ENCODE measurements around the gene PCDHGA5.
"Not testable (repeated sequence)": the region's sequence is repeated elsewhere in the genome, so short reads cannot be mapped to it uniquely, and the experiment has no call there.

PCDHGA5 gene

GRCh38 chr5:141330299-141331080 lies 33.5 kb upstream of the PCDHGA5 start, which contains the start of gene PCDHGA1:
Gene PCDHGA1, plus strand, starts transcription at chr5:141330514.
- H3K4me3 ChIP-seq, result peak within 1 kb of the TSS; percentile 41; the same call in 1 of the 2 replicates
- no peak within 1 kb of the TSS for H3K27ac ChIP-seq
- no peaks in the 10 kb centered on the region for H3K9me3 ChIP-seq (ENCODE audit: low read depth, low read length)
- H3K36me3 ChIP-seq (ENCODE audit: insufficient read depth, low read length), result no peaks in the 10 kb centered on the region
- TF ChIP-seq EZH2 (IDR thresholded peaks at IDR 0.05), result no peak
- TF ChIP-seq FOXP2 (optimal IDR thresholded peaks at IDR 0.05; ENCODE audit: control extremely low read depth, extremely low read length, insufficient read depth), result no peak
- no peak for TF ChIP-seq POLR2AphosphoS5 (IDR thresholded peaks at IDR 0.05; ENCODE audit: borderline replicate concordance, low read depth, low read length)
- no peak within 1 kb of the TSS for H3K9ac ChIP-seq (ENCODE audit: insufficient read length)
- no peak for DNase-seq (ENCODE audit: low read depth, low spot score)

- H3K9ac ChIP-seq (ENCODE audit: insufficient read length); H3K4me3 ChIP-seq; H3K27ac ChIP-seq; H3K36me3 ChIP-seq (ENCODE audit: insufficient read depth, low read length); DNase-seq (ENCODE audit: low read depth, low spot score); H3K9me3 ChIP-seq (ENCODE audit: low read depth, low read length): not testable (repeated sequence)
These were observed 31.4 kb upstream of the PCDHGA5 start for GRCh38 chr5:141332571-141332970.

- Histone ChIP-seq H3K36me3 (ENCODE audit: insufficient read depth, low read length) (no peaks in the 10 kb centered on the region), H3K9me3 (ENCODE audit: low read depth, low read length) (no peaks in the 10 kb centered on the region; the same call in 1 of the 2 replicates), H3K27ac (no peak within 1 kb of the TSS), H3K9ac (ENCODE audit: insufficient read length) (no peak within 1 kb of the TSS), H3K4me3 (no peak within 1 kb of the TSS)
- no peak for DNase-seq (ENCODE audit: low read depth, low spot score)
- no peak for TF ChIP-seq EZH2 (IDR thresholded peaks at IDR 0.05)
- no peak for TF ChIP-seq POLR2AphosphoS5 (IDR thresholded peaks at IDR 0.05; ENCODE audit: borderline replicate concordance, low read depth, low read length)
- TF ChIP-seq FOXP2 (optimal IDR thresholded peaks at IDR 0.05; ENCODE audit: control extremely low read depth, extremely low read length, insufficient read depth), result no peak
These were observed 25.2 kb upstream of the PCDHGA5 start, which contains the start of gene PCDHGA2 for GRCh38 chr5:141338538-141339306. Gene PCDHGA2, plus strand, starts transcription at chr5:141338760.

GRCh38 chr5:141340781-141341354 lies 23.1 kb upstream of the PCDHGA5 start:
- not testable (repeated sequence) for H3K9me3 ChIP-seq (ENCODE audit: low read depth, low read length); H3K36me3 ChIP-seq (ENCODE audit: insufficient read depth, low read length); H3K4me3 ChIP-seq; DNase-seq (ENCODE audit: low read depth, low spot score); H3K27ac ChIP-seq; H3K9ac ChIP-seq (ENCODE audit: insufficient read length)

GRCh38 chr5:141342773-141343172 lies 21.2 kb upstream of the PCDHGA5 start:
- Histone ChIP-seq H3K36me3 (ENCODE audit: insufficient read depth, low read length) (no peaks in the 10 kb centered on the region), H3K9ac (ENCODE audit: insufficient read length) (no peak overlapping the region), H3K9me3 (ENCODE audit: low read depth, low read length) (no peaks in the 10 kb centered on the region), H3K27ac (no peak overlapping the region), H3K4me3 (no peak overlapping the region)
- TF ChIP-seq FOXP2 (optimal IDR thresholded peaks at IDR 0.05; ENCODE audit: control extremely low read depth, extremely low read length, insufficient read depth), result no peak
- no peak for DNase-seq (ENCODE audit: low read depth, low spot score)

GRCh38 chr5:141343242-141343952 lies 20.6 kb upstream of the PCDHGA5 start, which contains the start of gene PCDHGA3:
Gene PCDHGA3, plus strand, starts transcription at chr5:141343829. Its CDS starts 205 bp downstream, at chr5:141344034.
- H3K36me3 ChIP-seq (ENCODE audit: insufficient read depth, low read length), result no peaks in the 10 kb centered on the region
- no peak within 1 kb of the TSS for H3K9ac ChIP-seq (ENCODE audit: insufficient read length)
- H3K27ac ChIP-seq, result no peak within 1 kb of the TSS
- TF ChIP-seq FOXP2 (optimal IDR thresholded peaks at IDR 0.05; ENCODE audit: control extremely low read depth, extremely low read length, insufficient read depth) (no peak), POLR2AphosphoS5 (IDR thresholded peaks at IDR 0.05; ENCODE audit: borderline replicate concordance, low read depth, low read length) (no peak)
- H3K9me3 ChIP-seq (ENCODE audit: low read depth, low read length), result no peaks in the 10 kb centered on the region
- no peak for DNase-seq (ENCODE audit: low read depth, low spot score)
- H3K4me3 ChIP-seq, result no peak within 1 kb of the TSS

GRCh38 chr5:141343953-141344463 lies 20.0 kb upstream of the PCDHGA5 start:
- Histone ChIP-seq H3K36me3 (ENCODE audit: insufficient read depth, low read length) (no peaks in the 10 kb centered on the region), H3K27ac (no peak overlapping the region), H3K9ac (ENCODE audit: insufficient read length) (no peak overlapping the region), H3K4me3 (no peak overlapping the region), H3K9me3 (ENCODE audit: low read depth, low read length) (no peaks in the 10 kb centered on the region)
- TF ChIP-seq EZH2 (IDR thresholded peaks at IDR 0.05) (no peak), FOXP2 (optimal IDR thresholded peaks at IDR 0.05; ENCODE audit: control extremely low read depth, extremely low read length, insufficient read depth) (no peak), POLR2AphosphoS5 (IDR thresholded peaks at IDR 0.05; ENCODE audit: borderline replicate concordance, low read depth, low read length) (no peak)
- no peak for DNase-seq (ENCODE audit: low read depth, low spot score)

- TF ChIP-seq FOXP2 (optimal IDR thresholded peaks at IDR 0.05; ENCODE audit: control extremely low read depth, extremely low read length, insufficient read depth) (no peak), EZH2 (IDR thresholded peaks at IDR 0.05) (no peak), POLR2AphosphoS5 (IDR thresholded peaks at IDR 0.05; ENCODE audit: borderline replicate concordance, low read depth, low read length) (no peak)
- Histone ChIP-seq H3K36me3 (ENCODE audit: insufficient read depth, low read length) (no peaks in the 10 kb centered on the region), H3K9ac (ENCODE audit: insufficient read length) (no peak overlapping the region), H3K9me3 (ENCODE audit: low read depth, low read length) (no peaks in the 10 kb centered on the region), H3K27ac (no peak overlapping the region), H3K4me3 (no peak overlapping the region)
- no peak for DNase-seq (ENCODE audit: low read depth, low spot score)
These were observed 18.6 kb upstream of the PCDHGA5 start for GRCh38 chr5:141345327-141345726.

- not testable (repeated sequence) for H3K27ac ChIP-seq; H3K4me3 ChIP-seq; H3K9me3 ChIP-seq (ENCODE audit: low read depth, low read length); DNase-seq (ENCODE audit: low read depth, low spot score); H3K9ac ChIP-seq (ENCODE audit: insufficient read length); H3K36me3 ChIP-seq (ENCODE audit: insufficient read depth, low read length)
These were observed 17.9 kb upstream of the PCDHGA5 start for GRCh38 chr5:141346017-141346416.

Data from SK-N-MC (cell line).